ENCODE measurements around the gene PRTFDC1.

GRCh38 chr10:24858288-24859270 lies 93.8 kb downstream of the PRTFDC1 start:
- TF ChIP-seq POLR2AphosphoS5 (IDR thresholded peaks at IDR 0.05; ENCODE audit: low read depth, low read length) (no peak), POLR2A (IDR thresholded peaks at IDR 0.05; ENCODE audit: low read depth, low read length) (no peak), TAF1 (IDR thresholded peaks at IDR 0.05; ENCODE audit: borderline replicate concordance, low read depth, low read length) (no peak)

Data from GM12892 (cell line).